ENCODE data around the gene HYPK.

DNA sequence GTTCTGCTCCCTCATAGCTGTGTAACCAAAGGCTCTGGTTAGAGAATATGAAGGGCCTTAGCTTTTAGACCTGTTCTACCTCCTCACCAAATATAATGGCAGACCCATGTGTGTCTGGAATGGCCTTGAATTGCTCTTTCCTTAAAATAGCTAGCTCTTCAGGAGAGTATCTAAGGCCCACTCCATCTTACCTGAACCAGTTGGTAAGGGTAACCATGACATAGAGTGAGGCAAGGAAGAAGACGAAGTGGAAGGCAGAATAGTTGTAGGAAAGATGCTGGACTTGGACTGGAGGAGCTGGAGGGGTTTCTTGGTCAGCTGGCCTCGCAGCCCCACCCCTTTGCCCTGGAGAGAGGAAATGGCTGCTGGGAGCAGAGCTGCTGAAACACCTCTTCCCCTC lies 5.2 kb upstream of the HYPK start:
- no peak for TF ChIP-seq POLR2A (IDR thresholded peaks at IDR 0.05)
- TF ChIP-seq, protein P1, sequence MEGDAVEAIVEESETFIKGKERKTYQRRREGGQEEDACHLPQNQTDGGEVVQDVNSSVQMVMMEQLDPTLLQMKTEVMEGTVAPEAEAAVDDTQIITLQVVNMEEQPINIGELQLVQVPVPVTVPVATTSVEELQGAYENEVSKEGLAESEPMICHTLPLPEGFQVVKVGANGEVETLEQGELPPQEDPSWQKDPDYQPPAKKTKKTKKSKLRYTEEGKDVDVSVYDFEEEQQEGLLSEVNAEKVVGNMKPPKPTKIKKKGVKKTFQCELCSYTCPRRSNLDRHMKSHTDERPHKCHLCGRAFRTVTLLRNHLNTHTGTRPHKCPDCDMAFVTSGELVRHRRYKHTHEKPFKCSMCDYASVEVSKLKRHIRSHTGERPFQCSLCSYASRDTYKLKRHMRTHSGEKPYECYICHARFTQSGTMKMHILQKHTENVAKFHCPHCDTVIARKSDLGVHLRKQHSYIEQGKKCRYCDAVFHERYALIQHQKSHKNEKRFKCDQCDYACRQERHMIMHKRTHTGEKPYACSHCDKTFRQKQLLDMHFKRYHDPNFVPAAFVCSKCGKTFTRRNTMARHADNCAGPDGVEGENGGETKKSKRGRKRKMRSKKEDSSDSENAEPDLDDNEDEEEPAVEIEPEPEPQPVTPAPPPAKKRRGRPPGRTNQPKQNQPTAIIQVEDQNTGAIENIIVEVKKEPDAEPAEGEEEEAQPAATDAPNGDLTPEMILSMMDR (IDR thresholded peaks at IDR 0.05): no peak

Data from Peyer's patch (tissue), 4 donors.